ENCODE data around the gene PKNOX1.

Gene PKNOX1

GRCh38 chr21:42964546-42965210 lies 9.7 kb upstream of the PKNOX1 start:
- TF ChIP-seq FOXP2 (optimal IDR thresholded peaks at IDR 0.05; ENCODE audit: borderline replicate concordance, extremely low read depth, extremely low read length, insufficient read depth) (no peak), SIN3A (IDR thresholded peaks at IDR 0.05; ENCODE audit: borderline replicate concordance, insufficient read depth, low read length) (no peak), POLR2AphosphoS5 (IDR thresholded peaks at IDR 0.05; ENCODE audit: low read depth, low read length) (no peak), TAF1 (IDR thresholded peaks at IDR 0.05; ENCODE audit: borderline replicate concordance, insufficient read depth, low read length) (no peak), REST (IDR thresholded peaks at IDR 0.05; ENCODE audit: insufficient read depth in 1 of 2, low read depth in 2 of 2, low read length in 2 of 2) (no peak)

GRCh38 chr21:42965211-42965560 lies 9.2 kb upstream of the PKNOX1 start:
- TF ChIP-seq POLR2AphosphoS5 (IDR thresholded peaks at IDR 0.05; ENCODE audit: low read depth, low read length) (no peak), FOXP2 (optimal IDR thresholded peaks at IDR 0.05; ENCODE audit: borderline replicate concordance, extremely low read depth, extremely low read length, insufficient read depth) (no peak), REST (IDR thresholded peaks at IDR 0.05; ENCODE audit: insufficient read depth in 1 of 2, low read depth in 2 of 2, low read length in 2 of 2) (no peak), SIN3A (IDR thresholded peaks at IDR 0.05; ENCODE audit: borderline replicate concordance, insufficient read depth, low read length) (no peak), TAF1 (IDR thresholded peaks at IDR 0.05; ENCODE audit: borderline replicate concordance, insufficient read depth, low read length) (no peak)

DNA sequence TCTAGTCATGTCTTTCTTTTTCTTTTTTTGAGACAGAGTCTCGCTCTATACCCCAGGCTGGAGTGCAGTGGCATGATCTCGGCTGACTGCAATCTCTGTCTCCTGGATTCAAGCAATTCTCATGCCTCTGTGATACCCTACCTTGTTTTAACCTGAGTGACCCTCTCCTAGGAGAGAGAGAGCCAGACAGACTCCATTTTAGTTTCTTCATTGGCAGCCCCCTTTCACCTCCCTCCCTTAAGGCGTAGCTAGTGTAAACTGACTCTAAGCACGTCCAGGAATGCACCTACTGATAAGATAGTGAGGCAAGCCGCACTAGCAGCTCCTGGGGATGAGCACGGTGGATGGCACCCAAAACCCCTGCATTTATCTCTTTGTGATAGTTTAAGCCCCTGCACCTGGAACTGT lies 5.2 kb upstream of the PKNOX1 start:
- TF ChIP-seq POLR2AphosphoS5 (IDR thresholded peaks at IDR 0.05; ENCODE audit: low read depth, low read length) (no peak), FOXP2 (optimal IDR thresholded peaks at IDR 0.05; ENCODE audit: borderline replicate concordance, extremely low read depth, extremely low read length, insufficient read depth) (no peak), SIN3A (IDR thresholded peaks at IDR 0.05; ENCODE audit: borderline replicate concordance, insufficient read depth, low read length) (no peak), REST (IDR thresholded peaks at IDR 0.05; ENCODE audit: insufficient read depth in 1 of 2, low read depth in 2 of 2, low read length in 2 of 2) (no peak), TAF1 (IDR thresholded peaks at IDR 0.05; ENCODE audit: borderline replicate concordance, insufficient read depth, low read length) (no peak)

- TF ChIP-seq SIN3A (IDR thresholded peaks at IDR 0.05; ENCODE audit: borderline replicate concordance, insufficient read depth, low read length), result no peak
- TF ChIP-seq TAF1 (IDR thresholded peaks at IDR 0.05; ENCODE audit: borderline replicate concordance, insufficient read depth, low read length), result no peak
- no peak for TF ChIP-seq FOXP2 (optimal IDR thresholded peaks at IDR 0.05; ENCODE audit: borderline replicate concordance, extremely low read depth, extremely low read length, insufficient read depth)
- TF ChIP-seq REST (IDR thresholded peaks at IDR 0.05; ENCODE audit: insufficient read depth in 1 of 2, low read depth in 2 of 2, low read length in 2 of 2), result no peak
- TF ChIP-seq POLR2AphosphoS5 (IDR thresholded peaks at IDR 0.05; ENCODE audit: low read depth, low read length), result no peak
Observed at GRCh38 chr21:42970946-42971653, 3.3 kb upstream of the PKNOX1 start.

Data from PFSK-1 (cell line).